ENCODE measurements around the gene TRPM4. TPM values are rescaled to one million over a fixed set of nuclear protein-coding genes. Genes with fewer than 3 reads are reported as not detected.
A peak's percentile ranks its signal among the peaks of the same experiment; 100 is the strongest.

TRPM4 gene
- total RNA-seq, 6 donors from 2014 or later = 23.9 to 120 (median 49.3) TPM

- 20 to 58% methylated on average over 18 to 43 of the region's 49 CpGs for WGBS, 2 donors
- H3K9me3 ChIP-seq = no peaks in the 10 kb centered on the region
- peak overlapping the region in 1 of 4 donors; percentile 66 for H3K27ac ChIP-seq
- H3K36me3 ChIP-seq = no peaks in the 10 kb centered on the region
- ATAC-seq (ENCODE audit: low FRiP score in 2 of 2) (peak in 1 of 2 donors; percentile 31), DNase-seq (peak in 1 of 2 donors; percentile 87)
- H3K4me3 ChIP-seq = peak overlapping the region in 3 of 4 donors; percentile 26 to 39 (median 39)
- peaks cover 20 to 34% (median 23%) of the 10 kb centered on the region in 4 donors for H3K4me1 ChIP-seq
- TF ChIP-seq EP300 (IDR thresholded peaks at IDR 0.05) (no peak), POLR2AphosphoS5 (IDR thresholded peaks at IDR 0.05) (no peak), POLR2A (IDR thresholded peaks at IDR 0.05) (no peak), CTCF (IDR thresholded peaks at IDR 0.05) (no peak)
- no peaks in the 10 kb centered on the region for H3K27me3 ChIP-seq
Measured at GRCh38 chr19:49132974-49133609, 24.5 kb upstream of the TRPM4 start.

- H3K4me1 ChIP-seq = peaks cover 13 to 26% (median 16%) of the 10 kb centered on the region in 4 donors
- ATAC-seq (ENCODE audit: low FRiP score in 2 of 2) (peak; percentile 69 to 70), DNase-seq (peak; percentile 75 to 96)
- no peaks in the 10 kb centered on the region for H3K9me3 ChIP-seq
- H3K36me3 ChIP-seq = no peaks in the 10 kb centered on the region
- 37 to 48% methylated on average over 42 of the region's 42 CpGs for WGBS, 2 donors
- H3K27me3 ChIP-seq = no peaks in the 10 kb centered on the region
- no peak for TF ChIP-seq POLR2A (IDR thresholded peaks at IDR 0.05)
- no peak for TF ChIP-seq CTCF (IDR thresholded peaks at IDR 0.05)
- TF ChIP-seq POLR2AphosphoS5 (IDR thresholded peaks at IDR 0.05) = no peak
- no peak for TF ChIP-seq EP300 (IDR thresholded peaks at IDR 0.05)
- H3K27ac ChIP-seq = peak overlapping the region in 1 of 4 donors; percentile 66
- H3K4me3 ChIP-seq = peak overlapping the region in 3 of 4 donors; percentile 26 to 39 (median 39)
Measured at GRCh38 chr19:49133621-49134454, 23.8 kb upstream of the TRPM4 start.

GRCh38 chr19:49135686-49136085, 21.9 kb upstream of the TRPM4 start:
- DNase-seq = no peak
- WGBS, 2 donors = 89 to 100% methylated on average over 1 to 5 of the region's 5 CpGs
- no peaks in the 10 kb centered on the region for H3K27me3 ChIP-seq
- H3K4me3 ChIP-seq = no peak overlapping the region
- no peaks in the 10 kb centered on the region for H3K36me3 ChIP-seq
- peak overlapping the region in 2 of 4 donors; percentile 69 to 72 for H3K27ac ChIP-seq
- peaks cover 13 to 19% (median 16%) of the 10 kb centered on the region in 4 donors for H3K4me1 ChIP-seq
- TF ChIP-seq EP300 (IDR thresholded peaks at IDR 0.05) = no peak
- no peak for TF ChIP-seq POLR2A (IDR thresholded peaks at IDR 0.05)
- no peak for TF ChIP-seq CTCF (IDR thresholded peaks at IDR 0.05)
- no peak for TF ChIP-seq POLR2AphosphoS5 (IDR thresholded peaks at IDR 0.05)
- no peaks in the 10 kb centered on the region for H3K9me3 ChIP-seq
- ATAC-seq (ENCODE audit: low FRiP score in 2 of 2) = no peak

- DNase-seq = peak; percentile 35 to 88
- peak overlapping the region in 2 of 4 donors; percentile 69 to 72 for H3K27ac ChIP-seq
- WGBS, 2 donors = 61 to 79% methylated on average over 4 to 8 of the region's 10 CpGs
- peaks cover 13 to 19% (median 16%) of the 10 kb centered on the region in 4 donors for H3K4me1 ChIP-seq
- ATAC-seq (ENCODE audit: low FRiP score in 2 of 2) = peak in 1 of 2 donors; percentile 15
- no peaks in the 10 kb centered on the region for H3K27me3 ChIP-seq
- no peaks in the 10 kb centered on the region for H3K36me3 ChIP-seq
- H3K4me3 ChIP-seq = no peak overlapping the region
- TF ChIP-seq EP300 (IDR thresholded peaks at IDR 0.05) (no peak), POLR2A (IDR thresholded peaks at IDR 0.05) (no peak), POLR2AphosphoS5 (IDR thresholded peaks at IDR 0.05) (no peak), CTCF (IDR thresholded peaks at IDR 0.05) (no peak)
- H3K9me3 ChIP-seq = no peaks in the 10 kb centered on the region
Measured at GRCh38 chr19:49136771-49137171, 20.8 kb upstream of the TRPM4 start.

Data from upper lobe of left lung (tissue), 6 donors.